ENCODE data around the gene SNCAIP.
"Not testable (repeated sequence)": the region's sequence is repeated elsewhere in the genome, so short reads cannot be mapped to it uniquely, and the experiment has no call there.

SNCAIP gene

DNA sequence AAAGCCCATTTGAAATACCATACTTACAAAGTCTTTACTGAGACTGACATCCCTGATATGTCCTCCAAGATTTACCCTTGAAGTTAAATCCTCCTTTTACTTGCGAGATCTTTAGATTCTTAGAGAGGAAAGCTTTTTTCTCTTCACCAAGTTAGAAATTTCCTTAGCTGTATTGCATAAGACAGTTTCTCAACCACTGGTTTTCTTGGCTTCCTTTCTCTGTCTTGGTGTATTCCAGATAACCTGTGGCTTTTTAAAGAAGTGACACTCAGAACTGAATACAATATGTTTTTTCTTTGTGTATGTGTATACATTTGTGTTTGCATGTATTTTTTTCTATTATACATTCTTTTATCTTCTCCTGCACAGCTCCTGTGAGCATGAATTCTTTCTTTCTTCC, 65.0 kb downstream of the SNCAIP start:
- H3K4me3 Mint-ChIP-seq = no peak overlapping the region
- H3K27me3 Mint-ChIP-seq = no peaks in the 10 kb centered on the region
- no peaks in the 10 kb centered on the region for H3K4me1 Mint-ChIP-seq (ENCODE audit: low read depth in 2 of 2)
- H3K27ac Mint-ChIP-seq = no peak overlapping the region
- ATAC-seq (replicated peaks) (no peak), DNase-seq (no peak)
- H3K9me3 Mint-ChIP-seq = peaks cover 0 to 3% of the 10 kb centered on the region in 2 donors
- H3K36me3 Mint-ChIP-seq (ENCODE audit: insufficient read depth) = no peaks in the 10 kb centered on the region

DNA sequence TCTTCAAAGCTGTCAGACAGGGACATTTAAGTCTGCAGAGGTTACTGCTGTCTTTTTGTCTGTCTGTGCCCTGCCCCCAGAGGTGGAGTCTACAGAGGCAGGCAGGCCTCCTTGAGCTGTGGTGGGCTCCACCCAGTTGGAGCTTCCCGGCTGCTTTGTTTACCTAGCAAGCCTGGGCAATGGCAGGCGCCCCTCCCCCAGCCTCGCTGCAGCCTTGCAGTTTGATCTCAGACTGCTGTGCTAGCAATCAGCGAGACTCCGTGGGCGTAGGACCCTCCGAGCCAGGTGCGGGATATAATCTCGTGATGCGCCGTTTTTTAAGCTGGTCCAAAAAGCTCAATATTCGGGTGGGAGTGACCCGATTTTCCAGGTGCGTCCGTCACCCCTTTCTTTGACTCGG, 70.9 kb downstream of the SNCAIP start:
- ATAC-seq (replicated peaks); H3K9me3 Mint-ChIP-seq; DNase-seq; H3K27ac Mint-ChIP-seq; H3K36me3 Mint-ChIP-seq (ENCODE audit: insufficient read depth); H3K4me3 Mint-ChIP-seq; H3K4me1 Mint-ChIP-seq (ENCODE audit: low read depth in 2 of 2); H3K27me3 Mint-ChIP-seq: not testable (repeated sequence)

DNA sequence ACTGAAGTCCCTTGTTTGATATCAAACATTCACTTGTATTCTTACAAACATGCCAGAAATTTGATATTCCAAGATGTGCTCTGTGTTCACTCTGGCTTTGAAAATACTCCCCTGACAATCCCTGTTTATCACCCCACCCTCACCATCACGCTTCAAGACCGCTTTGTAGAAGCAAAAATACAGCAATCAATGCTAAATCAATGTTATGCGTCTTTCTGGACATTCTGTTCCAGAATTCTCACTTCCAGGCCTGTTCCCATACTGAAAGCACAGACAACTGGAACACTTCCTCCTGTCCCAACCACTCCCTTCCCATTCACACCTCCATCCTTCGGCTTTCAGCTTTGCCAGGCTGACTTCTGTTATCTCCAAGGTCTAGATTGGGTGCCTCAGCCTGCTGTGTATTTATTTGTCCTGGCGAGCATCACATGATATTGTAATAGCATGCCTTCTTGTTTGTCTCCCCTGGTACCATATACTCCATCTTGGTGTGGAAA, 72.8 kb downstream of the SNCAIP start:
- DNase-seq (no peak), ATAC-seq (replicated peaks) (no peak)
- H3K27ac Mint-ChIP-seq = no peak overlapping the region
- H3K9me3 Mint-ChIP-seq = peaks cover 2 to 7% of the 10 kb centered on the region in 2 donors
- H3K36me3 Mint-ChIP-seq (ENCODE audit: insufficient read depth) = no peaks in the 10 kb centered on the region
- no peaks in the 10 kb centered on the region for H3K4me1 Mint-ChIP-seq (ENCODE audit: low read depth in 2 of 2)
- H3K27me3 Mint-ChIP-seq = no peaks in the 10 kb centered on the region
- no peak overlapping the region for H3K4me3 Mint-ChIP-seq

DNA sequence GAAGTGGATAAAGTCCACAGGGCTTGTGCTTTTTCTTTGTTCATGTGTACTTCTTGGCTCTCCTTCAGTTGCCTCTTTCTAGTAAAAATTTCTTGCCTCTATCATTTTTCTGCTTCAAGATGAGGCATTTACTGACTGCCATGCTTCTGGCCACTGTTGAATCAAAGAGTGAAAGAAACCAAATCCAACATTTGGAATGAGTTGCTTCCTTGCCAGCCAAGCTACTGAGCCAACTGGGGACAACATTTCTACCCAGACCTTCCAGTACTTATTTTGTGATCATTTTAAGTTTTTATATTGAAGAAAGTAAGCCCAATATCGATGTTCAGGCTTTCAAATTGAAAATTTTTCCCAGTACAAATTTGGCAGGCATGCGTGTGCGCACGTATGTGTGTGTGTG, 73.2 kb downstream of the SNCAIP start:
- Mint-ChIP-seq H3K36me3 (ENCODE audit: insufficient read depth) (no peaks in the 10 kb centered on the region), H3K27me3 (no peaks in the 10 kb centered on the region), H3K4me3 (no peak overlapping the region), H3K27ac (no peak overlapping the region), H3K9me3 (peaks cover 2 to 7% of the 10 kb centered on the region in 2 donors), H3K4me1 (ENCODE audit: low read depth in 2 of 2) (no peaks in the 10 kb centered on the region)
- ATAC-seq (replicated peaks) = no peak
- no peak for DNase-seq

DNA sequence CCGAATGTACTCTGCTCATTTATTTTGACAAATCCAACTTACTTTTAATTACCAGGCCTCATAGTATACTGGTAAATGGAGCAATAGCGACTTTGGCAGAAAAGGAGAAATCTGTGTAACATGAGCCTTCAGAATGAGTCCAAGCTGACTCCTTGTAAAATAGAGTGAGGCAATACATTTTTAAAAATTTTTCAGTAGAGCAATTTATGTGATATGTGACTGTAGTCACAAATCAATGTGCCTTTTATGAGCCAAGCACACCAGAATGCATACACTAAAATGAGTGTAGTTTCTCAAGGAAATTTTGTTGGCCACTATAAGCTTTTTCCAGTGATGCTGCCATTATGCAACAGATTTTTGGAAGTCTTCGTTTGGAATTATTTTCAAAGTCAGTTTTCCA, 73.8 kb downstream of the SNCAIP start:
- Mint-ChIP-seq H3K9me3 (peaks cover 2 to 7% of the 10 kb centered on the region in 2 donors), H3K4me1 (ENCODE audit: low read depth in 2 of 2) (no peaks in the 10 kb centered on the region), H3K27me3 (no peaks in the 10 kb centered on the region), H3K36me3 (ENCODE audit: insufficient read depth) (no peaks in the 10 kb centered on the region), H3K27ac (no peak overlapping the region), H3K4me3 (no peak overlapping the region)
- no peak for DNase-seq
- no peak for ATAC-seq (replicated peaks)

DNA sequence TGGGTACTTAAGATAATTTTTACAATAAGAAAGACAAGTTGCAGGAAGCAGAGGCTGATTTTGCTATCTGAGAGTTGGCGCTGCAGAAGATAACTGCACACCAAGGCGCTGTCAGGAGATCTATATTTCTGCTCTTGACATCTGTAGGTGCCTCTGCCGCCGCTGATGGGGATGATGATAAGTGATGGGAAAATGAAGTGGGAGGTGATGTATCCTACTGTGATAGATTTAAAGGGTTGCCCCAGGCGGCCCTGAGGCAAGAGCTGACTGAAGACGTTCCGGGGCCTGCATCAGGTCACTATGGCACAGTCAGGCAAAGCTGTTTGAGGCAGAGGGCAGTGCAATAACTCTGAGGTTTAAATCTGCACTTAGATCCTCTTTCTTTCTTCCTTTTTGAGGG, 78.1 kb downstream of the SNCAIP start:
- DNase-seq (no peak), ATAC-seq (replicated peaks) (no peak)
- Mint-ChIP-seq H3K4me1 (ENCODE audit: low read depth in 2 of 2) (no peaks in the 10 kb centered on the region), H3K9me3 (peaks cover 0 to 2% of the 10 kb centered on the region in 2 donors), H3K27me3 (no peaks in the 10 kb centered on the region), H3K27ac (no peak overlapping the region), H3K4me3 (no peak overlapping the region), H3K36me3 (ENCODE audit: insufficient read depth) (no peaks in the 10 kb centered on the region)

DNA sequence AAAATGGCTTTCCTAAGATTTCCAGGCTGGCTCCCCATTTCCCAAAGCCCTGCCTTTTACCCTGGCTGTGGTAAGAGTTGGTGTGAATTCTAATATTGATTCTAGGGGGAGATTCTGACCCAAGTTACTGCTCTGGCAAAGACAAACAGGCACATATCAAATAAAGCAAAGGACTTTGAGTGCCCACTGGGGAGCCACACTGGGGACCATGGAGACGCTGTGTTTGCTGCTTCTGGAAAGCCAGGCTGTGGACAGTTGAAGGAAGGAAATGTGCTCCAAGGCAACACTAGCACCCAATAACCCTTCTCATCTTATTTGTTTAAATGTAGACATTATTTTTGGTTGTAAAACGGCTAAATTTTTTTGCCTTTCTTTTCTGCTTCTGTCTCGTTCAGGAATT, 78.7 kb downstream of the SNCAIP start:
- Mint-ChIP-seq H3K27ac (no peak overlapping the region), H3K27me3 (no peaks in the 10 kb centered on the region), H3K4me1 (ENCODE audit: low read depth in 2 of 2) (no peaks in the 10 kb centered on the region), H3K4me3 (no peak overlapping the region), H3K9me3 (peaks cover under 1 to 2% of the 10 kb centered on the region in 2 donors), H3K36me3 (ENCODE audit: insufficient read depth) (no peaks in the 10 kb centered on the region)
- DNase-seq = no peak
- no peak for ATAC-seq (replicated peaks)

DNA sequence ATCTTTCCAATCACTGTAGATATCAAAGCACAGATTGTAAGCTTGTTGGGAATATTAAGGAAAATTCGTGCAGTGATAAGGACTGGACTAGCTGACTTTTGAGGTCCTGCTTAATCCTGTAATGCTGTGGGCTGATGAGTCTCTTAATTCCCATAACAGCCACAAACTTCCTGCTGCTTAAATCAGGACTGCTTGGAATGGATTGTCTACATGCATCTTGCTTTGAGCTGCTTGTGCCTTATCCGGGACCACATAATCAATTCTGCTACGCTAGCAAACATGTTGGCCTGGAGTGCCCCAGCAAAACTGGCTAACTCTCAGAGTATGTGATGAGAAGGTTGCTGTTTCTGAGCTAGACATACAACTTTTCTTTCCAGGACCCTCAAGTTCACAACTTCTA, 79.6 kb downstream of the SNCAIP start:
- DNase-seq (no peak), ATAC-seq (replicated peaks) (no peak)
- no peaks in the 10 kb centered on the region for H3K4me1 Mint-ChIP-seq (ENCODE audit: low read depth in 2 of 2)
- peaks cover 6% of the 10 kb centered on the region in 2 donors for H3K9me3 Mint-ChIP-seq
- H3K27me3 Mint-ChIP-seq = no peaks in the 10 kb centered on the region
- H3K27ac Mint-ChIP-seq = no peak overlapping the region
- no peak overlapping the region for H3K4me3 Mint-ChIP-seq
- H3K36me3 Mint-ChIP-seq (ENCODE audit: insufficient read depth) = no peaks in the 10 kb centered on the region

DNA sequence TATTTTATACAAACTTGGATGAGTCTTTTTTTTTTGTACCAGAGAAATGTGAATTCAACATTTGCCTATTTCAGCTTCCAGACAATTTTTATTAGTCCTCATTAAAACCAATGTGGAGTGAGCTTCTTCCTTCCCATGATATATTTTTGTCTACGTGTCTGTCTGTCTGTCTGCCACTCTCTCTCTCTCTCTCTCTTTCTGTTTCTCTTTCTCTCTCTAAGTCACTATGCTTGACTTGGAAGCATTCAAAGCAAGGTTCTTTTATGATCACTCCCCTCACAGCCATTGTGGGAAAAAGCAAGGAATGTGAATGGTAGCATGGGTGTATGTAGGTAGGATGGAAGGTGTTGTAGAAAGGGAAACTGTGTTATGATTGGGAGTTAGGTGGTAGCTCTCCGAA, 80.2 kb downstream of the SNCAIP start:
- H3K4me1 Mint-ChIP-seq (ENCODE audit: low read depth in 2 of 2) = no peaks in the 10 kb centered on the region
- ATAC-seq (replicated peaks) (no peak), DNase-seq (no peak)
- H3K9me3 Mint-ChIP-seq = peaks cover 6% of the 10 kb centered on the region in 2 donors
- no peak overlapping the region for H3K27ac Mint-ChIP-seq
- no peaks in the 10 kb centered on the region for H3K27me3 Mint-ChIP-seq
- no peak overlapping the region for H3K4me3 Mint-ChIP-seq
- no peaks in the 10 kb centered on the region for H3K36me3 Mint-ChIP-seq (ENCODE audit: insufficient read depth)

DNA sequence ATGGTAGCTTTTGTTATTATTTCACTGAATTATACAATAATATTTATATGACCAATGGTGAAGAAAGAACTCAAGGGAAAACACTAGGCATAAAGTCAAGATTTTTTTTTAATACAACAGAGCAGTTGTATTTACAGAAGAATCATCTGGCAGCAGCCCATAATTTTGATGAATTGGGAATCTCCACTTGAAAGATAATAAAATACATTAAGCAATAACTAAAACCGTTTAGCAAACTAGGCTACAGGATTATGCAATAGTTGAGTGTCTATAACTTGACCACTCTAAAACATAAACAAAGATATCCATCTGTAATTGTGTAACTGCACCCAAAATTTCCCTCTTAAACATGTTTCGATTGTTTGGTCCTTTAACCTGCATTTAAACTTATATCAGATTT, 80.8 kb downstream of the SNCAIP start:
- no peaks in the 10 kb centered on the region for H3K36me3 Mint-ChIP-seq (ENCODE audit: insufficient read depth)
- ATAC-seq (replicated peaks) = no peak
- H3K4me3 Mint-ChIP-seq = no peak overlapping the region
- H3K4me1 Mint-ChIP-seq (ENCODE audit: low read depth in 2 of 2) = no peaks in the 10 kb centered on the region
- H3K9me3 Mint-ChIP-seq = peaks cover 6% of the 10 kb centered on the region in 2 donors
- no peak overlapping the region for H3K27ac Mint-ChIP-seq
- no peak for DNase-seq
- no peaks in the 10 kb centered on the region for H3K27me3 Mint-ChIP-seq

DNA sequence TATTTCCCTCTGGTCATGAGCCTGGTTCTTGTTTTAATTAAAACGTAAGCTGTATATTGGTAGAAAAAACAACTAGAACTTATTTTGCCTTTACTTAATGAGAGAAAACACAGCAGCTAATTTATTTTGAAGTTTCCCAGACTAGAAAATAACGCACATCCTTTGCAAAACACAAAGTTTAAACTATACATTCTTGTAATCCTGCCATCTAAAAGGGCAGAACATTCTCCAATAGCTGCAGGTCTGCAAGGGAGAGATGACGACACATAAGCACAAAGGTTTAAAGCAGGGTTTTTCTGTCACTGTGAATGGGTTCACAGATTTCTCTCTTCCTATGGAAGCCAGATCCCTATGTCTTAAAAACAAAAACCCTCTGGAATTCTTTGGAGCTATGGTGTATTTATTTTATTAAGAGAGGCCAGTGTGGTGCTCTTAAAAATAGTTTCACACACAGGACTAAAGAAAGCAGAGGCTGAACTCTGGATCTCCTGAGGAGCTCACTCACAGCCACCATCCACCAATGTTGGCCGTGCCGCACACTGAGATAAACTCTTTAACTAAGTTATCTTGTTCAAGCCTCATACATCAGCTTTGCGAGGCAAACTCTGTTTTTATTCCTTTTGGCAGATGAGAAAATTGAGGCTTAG, 82.4 kb downstream of the SNCAIP start:
- no peak for DNase-seq
- Mint-ChIP-seq H3K27me3 (no peaks in the 10 kb centered on the region), H3K27ac (no peak overlapping the region)

DNA sequence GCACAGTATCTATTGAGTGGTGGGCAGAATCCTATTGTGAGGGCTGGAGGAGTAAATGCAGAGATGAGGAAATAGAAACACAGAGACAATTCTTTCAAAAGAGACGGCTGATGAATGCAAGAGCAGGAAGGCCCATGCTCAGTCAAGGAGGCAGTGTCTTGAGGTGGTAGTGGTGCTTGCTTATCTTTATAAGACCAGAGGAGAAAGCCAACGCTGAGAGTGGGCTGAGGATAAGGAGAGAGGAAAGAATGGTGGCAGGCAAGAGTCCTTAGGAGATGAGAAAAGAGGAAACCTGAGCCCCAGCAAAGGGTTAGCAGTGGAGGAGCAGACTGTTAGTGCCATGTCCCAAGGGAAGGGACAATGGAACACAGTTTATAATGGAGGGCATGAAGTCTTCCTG, 86.0 kb downstream of the SNCAIP start:
- Mint-ChIP-seq H3K36me3 (ENCODE audit: insufficient read depth) (no peaks in the 10 kb centered on the region), H3K27ac (no peak overlapping the region), H3K4me1 (ENCODE audit: low read depth in 2 of 2) (no peaks in the 10 kb centered on the region), H3K4me3 (no peak overlapping the region), H3K27me3 (no peaks in the 10 kb centered on the region), H3K9me3 (peaks cover 6 to 15% of the 10 kb centered on the region in 2 donors)
- DNase-seq (no peak), ATAC-seq (replicated peaks) (no peak)

More for the DNA sequence above, 82.4 kb downstream of the SNCAIP start:
- Mint-ChIP-seq H3K36me3 (ENCODE audit: insufficient read depth) (no peaks in the 10 kb centered on the region), H3K9me3 (peaks cover 6% of the 10 kb centered on the region in 2 donors), H3K4me3 (no peak overlapping the region), H3K4me1 (ENCODE audit: low read depth in 2 of 2) (no peaks in the 10 kb centered on the region)
- ATAC-seq (replicated peaks) = no peak

DNA sequence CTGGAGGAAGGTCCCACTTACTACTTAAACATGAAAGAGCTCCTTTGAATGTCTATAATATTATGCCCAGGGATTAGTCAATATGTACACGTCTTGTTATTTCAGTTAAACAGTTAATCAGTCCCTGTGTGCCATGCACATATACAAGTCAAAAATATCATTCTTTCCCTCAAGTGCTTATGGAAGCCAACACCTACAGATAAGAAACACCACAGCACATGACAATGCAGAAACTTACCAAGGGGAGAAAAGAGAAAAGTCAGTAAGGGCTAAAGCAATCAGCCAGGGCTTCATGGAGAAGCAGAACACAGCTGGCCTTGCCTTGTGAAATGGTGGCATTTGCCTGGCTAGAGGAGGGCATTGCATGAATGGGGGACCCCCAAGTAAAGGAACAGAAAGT, 88.3 kb downstream of the SNCAIP start:
- H3K27ac Mint-ChIP-seq = no peak overlapping the region
- DNase-seq = no peak
- no peaks in the 10 kb centered on the region for H3K27me3 Mint-ChIP-seq
- H3K4me3 Mint-ChIP-seq = no peak overlapping the region
- H3K9me3 Mint-ChIP-seq = peaks cover 6 to 15% of the 10 kb centered on the region in 2 donors
- no peaks in the 10 kb centered on the region for H3K4me1 Mint-ChIP-seq (ENCODE audit: low read depth in 2 of 2)
- no peaks in the 10 kb centered on the region for H3K36me3 Mint-ChIP-seq (ENCODE audit: insufficient read depth)
- no peak for ATAC-seq (replicated peaks)

DNA sequence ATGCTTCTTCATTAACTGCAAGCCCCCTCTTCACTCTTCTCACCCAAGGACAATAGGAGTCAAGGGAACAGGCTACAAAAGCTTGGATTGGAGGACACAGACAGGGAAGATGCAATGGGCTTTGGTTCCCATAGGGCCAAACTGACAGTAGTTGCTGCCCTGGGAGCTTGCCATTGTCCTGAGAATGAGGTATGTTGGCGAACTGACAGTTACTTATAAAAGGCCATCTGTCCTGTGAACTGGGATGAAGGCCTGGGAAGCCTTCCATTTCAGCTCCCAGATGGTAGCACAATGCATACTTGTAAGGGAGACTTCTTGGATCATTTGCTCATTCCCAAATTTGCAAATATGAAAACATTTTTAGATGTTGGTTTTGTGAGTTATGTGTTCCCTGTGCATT, 88.9 kb downstream of the SNCAIP start:
- DNase-seq (no peak), ATAC-seq (replicated peaks) (no peak)
- H3K27ac Mint-ChIP-seq = no peak overlapping the region
- no peak overlapping the region for H3K4me3 Mint-ChIP-seq
- H3K36me3 Mint-ChIP-seq (ENCODE audit: insufficient read depth) = no peaks in the 10 kb centered on the region
- H3K4me1 Mint-ChIP-seq (ENCODE audit: low read depth in 2 of 2) = no peaks in the 10 kb centered on the region
- H3K9me3 Mint-ChIP-seq = peaks cover 4 to 12% of the 10 kb centered on the region in 2 donors
- H3K27me3 Mint-ChIP-seq = no peaks in the 10 kb centered on the region
